GM18520 (cell line): ENCODE data around the gene SEPTIN1.

ENCODE experiments used
- ATAC-seq: cut with Tn5 transposase; IDR thresholded peaks from one replicate; pipeline ENCODE4 v1.9.1; 2021; ENCODE audit not compliant: unreplicated experiment

SEPTIN1 gene

GRCh38 chr16:30377050-30377811, 5.1 kb downstream of the SEPTIN1 start:
- no peak for ATAC-seq

- ATAC-seq = no peak
These were observed 5.9 kb downstream of the SEPTIN1 start for GRCh38 chr16:30376461-30376902.

- no peak for ATAC-seq
These were observed 6.5 kb downstream of the SEPTIN1 start for GRCh38 chr16:30375864-30376263.

- ATAC-seq = no peak
These were observed 7.8 kb downstream of the SEPTIN1 start, which contains the start of gene MYL11 for GRCh38 chr16:30374538-30374937. MYL11 (plus strand) TSS chr16:30374802; CDS start chr16:30374858, 56 bp downstream.

GRCh38 chr16:30372725-30373124, 9.6 kb downstream of the SEPTIN1 start:
- ATAC-seq = no peak

- ATAC-seq = no peak
These were observed 10.2 kb downstream of the SEPTIN1 start for GRCh38 chr16:30372038-30372712.

GRCh38 chr16:30371248-30371816, 11.0 kb downstream of the SEPTIN1 start:
- no peak for ATAC-seq

GRCh38 chr16:30370456-30371247, 11.7 kb downstream of the SEPTIN1 start, which contains the start of gene TBC1D10B:
TBC1D10B (minus strand) TSS chr16:30370494; CDS start chr16:30370183, 311 bp downstream.
- peak; percentile 70 for ATAC-seq

GRCh38 chr16:30369938-30370455, 12.4 kb downstream of the SEPTIN1 start:
- peak; percentile 6 for ATAC-seq

- ATAC-seq = no peak
These were observed 13.0 kb downstream of the SEPTIN1 start for GRCh38 chr16:30369091-30369937.

- ATAC-seq = no peak
These were observed 13.6 kb downstream of the SEPTIN1 start for GRCh38 chr16:30368792-30369090.

GRCh38 chr16:30368122-30368791, 14.1 kb downstream of the SEPTIN1 start:
- no peak for ATAC-seq

- no peak for ATAC-seq
These were observed 14.9 kb downstream of the SEPTIN1 start for GRCh38 chr16:30367349-30368009.

GRCh38 chr16:30366511-30366910, 15.8 kb downstream of the SEPTIN1 start:
- no peak for ATAC-seq

- ATAC-seq = no peak
These were observed 17.2 kb downstream of the SEPTIN1 start for GRCh38 chr16:30365200-30365599.

GRCh38 chr16:30361180-30361579, 21.2 kb downstream of the SEPTIN1 start:
- no peak for ATAC-seq

GRCh38 chr16:30359871-30360170, 22.5 kb downstream of the SEPTIN1 start:
- no peak for ATAC-seq

- ATAC-seq = no peak
These were observed 23.1 kb downstream of the SEPTIN1 start for GRCh38 chr16:30358990-30359870.
